Esophagus muscularis mucosa (tissue), 4 donors: Measurements from ENCODE around the gene PDIA6.

Experiments used
- EP300 ChIP-seq: sonication (generic); formaldehyde crosslinking; IDR thresholded peaks from one replicate; pipeline ENCODE4 v1.6.1; 2017; ENCODE audit warnings: antibody characterized with exemption
- POLR2A ChIP-seq: fragments of 450-650 bp; IDR thresholded peaks from one replicate; pipeline ENCODE4 v1.6.1; 2017; ENCODE audit warnings: antibody characterized with exemption, moderate library complexity, mild to moderate bottlenecking, low read depth
- TF ChIP-seq, protein P1 (sequence below), 3 experiments: fragments of 200-600 bp in 2 of 3; fragments of 450-650 bp in 1 of 3; sonication (generic) in 2 of 3; IDR thresholded peaks; one replicate each; pipeline ENCODE4 v1.5.1; 2017 to 2019; ENCODE audit warnings: antibody characterized with exemption in 3 of 3, mild to moderate bottlenecking in 2 of 3, moderate library complexity in 1 of 3

DNA sequence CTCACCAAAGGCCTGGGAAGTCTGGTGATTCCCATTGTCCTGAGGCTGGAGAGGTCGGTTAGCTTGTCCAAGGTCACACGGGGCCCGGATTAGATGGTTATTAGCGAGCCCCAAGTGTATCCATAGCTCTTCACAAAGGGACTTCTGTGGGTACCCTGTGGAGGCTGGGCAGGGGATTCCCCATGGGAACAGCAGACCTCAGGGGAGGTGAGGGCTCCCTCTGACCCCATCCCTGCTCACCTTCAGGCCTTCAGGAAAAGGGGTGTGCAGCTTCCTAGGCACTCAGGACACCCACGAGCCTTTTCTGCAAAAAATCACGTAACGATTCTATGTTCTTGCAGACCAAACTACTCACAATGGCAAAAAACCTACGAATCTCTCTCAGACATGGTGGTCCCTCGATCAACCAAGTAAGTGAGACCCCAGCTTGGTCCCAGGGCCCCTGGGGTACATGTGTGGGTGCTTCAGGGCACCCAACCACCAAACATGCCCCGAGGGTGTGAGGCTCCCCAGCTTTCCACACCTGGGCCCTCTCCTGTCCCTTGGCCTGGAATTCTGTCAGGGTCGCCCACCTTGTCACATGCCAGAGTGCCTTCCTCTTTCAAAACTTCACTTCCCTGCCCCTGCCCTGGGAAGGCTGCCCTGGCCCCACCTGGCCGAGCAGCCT lies 40.3 kb downstream of the PDIA6 start:
- no peak for TF ChIP-seq POLR2A
- no peak for TF ChIP-seq EP300
- TF ChIP-seq, protein P1, sequence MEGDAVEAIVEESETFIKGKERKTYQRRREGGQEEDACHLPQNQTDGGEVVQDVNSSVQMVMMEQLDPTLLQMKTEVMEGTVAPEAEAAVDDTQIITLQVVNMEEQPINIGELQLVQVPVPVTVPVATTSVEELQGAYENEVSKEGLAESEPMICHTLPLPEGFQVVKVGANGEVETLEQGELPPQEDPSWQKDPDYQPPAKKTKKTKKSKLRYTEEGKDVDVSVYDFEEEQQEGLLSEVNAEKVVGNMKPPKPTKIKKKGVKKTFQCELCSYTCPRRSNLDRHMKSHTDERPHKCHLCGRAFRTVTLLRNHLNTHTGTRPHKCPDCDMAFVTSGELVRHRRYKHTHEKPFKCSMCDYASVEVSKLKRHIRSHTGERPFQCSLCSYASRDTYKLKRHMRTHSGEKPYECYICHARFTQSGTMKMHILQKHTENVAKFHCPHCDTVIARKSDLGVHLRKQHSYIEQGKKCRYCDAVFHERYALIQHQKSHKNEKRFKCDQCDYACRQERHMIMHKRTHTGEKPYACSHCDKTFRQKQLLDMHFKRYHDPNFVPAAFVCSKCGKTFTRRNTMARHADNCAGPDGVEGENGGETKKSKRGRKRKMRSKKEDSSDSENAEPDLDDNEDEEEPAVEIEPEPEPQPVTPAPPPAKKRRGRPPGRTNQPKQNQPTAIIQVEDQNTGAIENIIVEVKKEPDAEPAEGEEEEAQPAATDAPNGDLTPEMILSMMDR (IDR thresholded peaks at IDR 0.05) = no peak
